DND-41 (cell line): ENCODE results near the gene WDR62.

Experiments used
- EZH2 ChIP-seq: IDR thresholded peaks from 3 replicates; pipeline ENCODE4 v1.6.1; 2012; ENCODE audit warnings: borderline replicate concordance, low read depth, mild to moderate bottlenecking, moderate library complexity, low read length, inconsistent platforms; ENCODE audit not compliant: severe bottlenecking
- TF ChIP-seq, protein P1 (sequence below): IDR thresholded peaks from 2 replicates; pipeline ENCODE4 v1.5.1; 2012; ENCODE audit warnings: borderline replicate concordance, low read length, moderate library complexity, mild to moderate bottlenecking; ENCODE audit not compliant: poor library complexity, severe bottlenecking; ENCODE audit errors: extremely low read depth

DNA sequence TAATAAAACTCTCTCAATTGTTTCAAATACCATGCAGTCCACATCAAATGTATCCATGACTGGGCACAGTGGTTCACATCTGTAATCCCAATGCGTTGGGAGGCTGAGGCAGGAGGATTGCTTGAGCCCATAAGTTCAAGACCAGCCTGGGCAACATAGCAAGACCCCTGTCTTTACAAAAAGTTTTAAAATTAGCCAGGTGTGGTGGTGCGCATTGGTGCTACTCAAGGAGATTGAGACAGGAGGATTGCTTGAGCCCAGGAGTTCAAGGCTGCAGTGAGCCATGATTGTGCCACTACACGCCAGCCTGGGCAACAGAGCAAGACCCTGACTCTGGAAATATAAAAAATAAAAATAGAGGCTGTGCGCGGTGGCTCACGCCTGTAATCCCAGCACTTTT, 27.0 kb upstream of the WDR62 start:
- TF ChIP-seq, protein P1, sequence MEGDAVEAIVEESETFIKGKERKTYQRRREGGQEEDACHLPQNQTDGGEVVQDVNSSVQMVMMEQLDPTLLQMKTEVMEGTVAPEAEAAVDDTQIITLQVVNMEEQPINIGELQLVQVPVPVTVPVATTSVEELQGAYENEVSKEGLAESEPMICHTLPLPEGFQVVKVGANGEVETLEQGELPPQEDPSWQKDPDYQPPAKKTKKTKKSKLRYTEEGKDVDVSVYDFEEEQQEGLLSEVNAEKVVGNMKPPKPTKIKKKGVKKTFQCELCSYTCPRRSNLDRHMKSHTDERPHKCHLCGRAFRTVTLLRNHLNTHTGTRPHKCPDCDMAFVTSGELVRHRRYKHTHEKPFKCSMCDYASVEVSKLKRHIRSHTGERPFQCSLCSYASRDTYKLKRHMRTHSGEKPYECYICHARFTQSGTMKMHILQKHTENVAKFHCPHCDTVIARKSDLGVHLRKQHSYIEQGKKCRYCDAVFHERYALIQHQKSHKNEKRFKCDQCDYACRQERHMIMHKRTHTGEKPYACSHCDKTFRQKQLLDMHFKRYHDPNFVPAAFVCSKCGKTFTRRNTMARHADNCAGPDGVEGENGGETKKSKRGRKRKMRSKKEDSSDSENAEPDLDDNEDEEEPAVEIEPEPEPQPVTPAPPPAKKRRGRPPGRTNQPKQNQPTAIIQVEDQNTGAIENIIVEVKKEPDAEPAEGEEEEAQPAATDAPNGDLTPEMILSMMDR: no peak
- TF ChIP-seq EZH2: no peak
